Right renal pelvis (tissue), 4 donors: Measurements from ENCODE around the gene CCDC12. TPM values are rescaled to one million over a fixed set of nuclear protein-coding genes. Genes with fewer than 3 reads are reported as not detected.

Experiments used
- DNase-seq, 4 donors: peaks; one replicate each; pipeline ENCODE4 v3.0.0-alpha.2; 2013; ENCODE audit warnings: low read depth in 4 of 4, low spot score in 3 of 4, missing footprints in 1 of 4
- polyA plus RNA-seq, 4 donors: library from polyadenylated mRNA; unstranded; fragments of 120-200 nt; gene quantifications; one replicate each; pipeline ENCODE4 v1.2.1, GENCODE V29; 2013; ENCODE audit not compliant: insufficient read length in 4 of 4

The CCDC12 gene
- polyA plus RNA-seq, 4 donors = 45.9 to 60.6 (median 51.2) TPM

DNA sequence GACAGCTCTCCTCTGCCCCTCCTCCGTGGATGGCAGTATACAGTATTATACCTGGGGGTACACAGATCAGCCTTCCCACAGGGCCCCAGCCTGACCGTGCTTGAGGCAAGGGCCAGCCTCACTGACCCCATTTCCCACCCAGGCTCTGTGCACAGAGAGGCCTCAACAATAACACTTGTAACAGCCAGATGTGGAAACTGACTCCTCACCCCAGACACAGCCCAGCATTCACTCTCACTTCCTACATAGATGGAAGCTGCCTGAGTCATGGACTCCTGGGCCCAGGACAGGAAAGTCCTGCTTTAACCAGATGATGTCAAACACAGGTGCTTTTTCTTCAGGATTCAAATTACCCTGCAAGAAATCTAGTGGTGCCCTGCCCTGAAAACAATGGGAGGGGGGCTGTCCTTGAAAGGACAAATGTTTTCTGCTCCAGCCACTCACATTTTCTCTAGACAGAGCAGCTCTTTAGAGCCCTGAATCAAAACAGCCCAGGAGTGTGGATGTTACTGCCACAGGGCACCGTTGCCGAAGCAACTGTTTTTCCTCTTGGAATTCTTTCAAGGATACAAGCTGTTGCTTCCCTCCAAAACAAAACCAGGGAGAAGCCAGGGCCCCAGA is 16.4 kb downstream of the CCDC12 start:
- DNase-seq = no peak

DNA sequence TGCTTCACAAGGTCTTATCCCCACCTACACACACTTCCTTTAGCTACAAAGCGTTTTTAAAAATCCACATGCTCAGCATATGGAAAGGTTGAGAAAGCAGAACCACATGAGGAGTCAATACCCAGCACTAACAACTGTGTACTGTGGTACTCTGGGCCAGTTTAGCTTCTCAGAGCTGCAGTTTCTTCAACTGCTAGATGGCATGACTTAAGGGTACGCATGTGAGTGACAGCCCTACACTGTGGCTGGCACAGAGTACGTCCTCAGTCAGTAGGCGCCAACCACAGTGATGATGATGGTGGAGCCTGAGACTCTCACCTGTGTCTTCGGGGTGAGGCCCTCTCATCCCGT is 17.4 kb downstream of the CCDC12 start:
- no peak for DNase-seq

DNA sequence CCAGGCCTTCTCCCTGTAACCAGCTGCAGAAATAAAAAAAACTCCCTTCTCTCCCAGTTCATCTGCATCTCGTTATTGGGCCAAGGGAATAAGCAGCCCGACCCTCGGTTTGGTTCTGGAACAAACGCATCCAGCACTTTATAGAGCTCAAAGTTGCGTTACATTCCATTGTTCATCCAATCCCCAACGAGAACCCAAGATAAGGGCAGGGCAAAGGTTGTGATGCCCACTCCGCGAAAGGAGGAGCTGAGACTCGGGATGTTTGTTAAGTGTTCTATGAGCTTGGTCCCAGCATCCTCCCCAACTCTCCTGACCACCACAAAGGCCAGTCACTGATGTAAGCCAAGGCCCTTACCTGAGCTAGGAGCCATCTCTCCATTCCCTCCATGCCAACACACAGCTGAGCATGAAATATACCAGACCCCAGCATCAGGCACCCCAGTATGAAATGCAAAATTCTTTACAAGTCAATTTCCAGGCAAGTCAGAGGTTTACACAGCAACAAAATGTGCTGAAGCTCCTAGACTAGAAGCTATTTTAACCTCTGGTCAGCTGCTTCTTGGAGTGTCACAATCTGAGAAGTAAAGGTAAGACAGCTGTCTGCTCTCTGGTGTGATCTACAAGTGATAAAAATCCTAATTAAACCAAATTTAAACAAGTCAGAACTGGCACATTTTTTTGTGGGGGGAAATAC is 17.9 kb downstream of the CCDC12 start:
- no peak for DNase-seq

DNA sequence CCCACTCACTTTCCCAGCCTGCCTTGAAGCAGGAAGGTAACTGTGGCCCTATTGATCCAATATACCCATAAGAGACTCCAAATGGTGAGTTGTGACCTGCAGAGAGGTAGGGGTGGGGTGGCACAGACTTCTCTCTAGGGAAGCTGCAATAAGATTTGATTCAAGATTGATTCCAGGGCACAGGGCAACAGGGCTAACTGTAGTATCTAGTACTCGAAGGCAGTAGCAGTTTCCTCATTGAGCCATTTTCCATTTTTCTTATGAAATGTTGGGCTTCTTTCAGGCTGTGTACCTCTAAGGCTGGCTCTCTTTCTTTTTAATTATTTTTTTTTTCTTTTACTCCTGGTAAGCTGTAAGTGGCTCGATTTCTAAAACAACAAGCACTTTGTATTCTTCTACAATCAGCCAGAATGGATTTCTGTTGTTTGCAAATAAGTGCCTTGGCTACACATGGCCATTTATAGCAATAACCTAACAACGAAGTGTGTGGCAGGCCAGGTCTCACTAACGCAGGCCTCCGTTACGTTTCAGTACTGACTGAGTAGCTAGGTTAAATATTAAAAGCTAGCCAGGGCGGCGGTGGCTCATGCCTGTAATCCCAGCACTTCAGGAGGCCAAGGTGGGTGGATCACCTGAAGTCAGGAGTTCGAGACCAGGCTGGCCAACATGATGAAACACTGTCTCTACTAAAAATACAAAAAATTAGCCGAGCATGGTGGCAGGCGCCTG is 19.3 kb downstream of the CCDC12 start:
- DNase-seq = no peak

DNA sequence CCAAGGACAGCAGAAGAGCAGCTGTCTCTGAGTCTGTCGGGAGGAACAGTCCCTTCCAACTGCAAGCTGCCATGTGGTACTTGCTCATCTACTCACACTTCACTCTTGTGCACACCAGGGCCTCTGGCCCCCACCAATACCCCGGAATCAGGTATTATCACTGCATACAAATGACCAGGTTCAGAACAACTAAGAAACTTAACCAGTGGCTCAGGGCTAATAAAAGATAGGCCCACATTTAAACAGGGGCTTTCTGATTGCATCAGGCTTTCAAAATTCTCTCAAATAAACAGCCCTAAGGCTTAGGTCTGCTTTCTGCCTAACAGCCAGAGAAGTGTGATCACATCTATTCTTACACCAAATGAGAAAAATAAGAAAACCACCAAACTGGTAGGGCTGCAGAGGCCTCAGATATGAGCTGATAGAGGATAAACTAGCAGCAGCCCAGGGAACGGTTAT is 20.7 kb downstream of the CCDC12 start:
- no peak for DNase-seq

DNA sequence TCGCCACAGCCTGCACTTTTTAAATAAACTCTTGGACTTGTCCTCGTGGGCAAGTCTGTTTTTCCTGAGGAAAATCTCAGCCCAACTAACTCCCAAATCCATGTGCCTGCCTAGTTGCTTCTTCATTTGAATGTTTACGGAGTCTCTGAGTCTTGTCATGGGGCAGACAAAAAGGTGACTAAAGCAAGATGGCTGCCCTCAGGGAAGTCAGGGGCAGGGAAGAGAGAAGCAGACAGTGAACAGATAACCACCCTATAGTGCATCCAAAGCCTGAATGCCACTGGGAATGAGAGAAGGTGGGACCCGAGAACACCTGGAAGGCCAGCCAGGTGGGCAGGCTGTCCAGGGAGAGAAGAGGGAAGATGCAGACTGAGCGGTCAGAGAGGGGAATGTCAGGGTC is 21.4 kb downstream of the CCDC12 start:
- DNase-seq = no peak

DNA sequence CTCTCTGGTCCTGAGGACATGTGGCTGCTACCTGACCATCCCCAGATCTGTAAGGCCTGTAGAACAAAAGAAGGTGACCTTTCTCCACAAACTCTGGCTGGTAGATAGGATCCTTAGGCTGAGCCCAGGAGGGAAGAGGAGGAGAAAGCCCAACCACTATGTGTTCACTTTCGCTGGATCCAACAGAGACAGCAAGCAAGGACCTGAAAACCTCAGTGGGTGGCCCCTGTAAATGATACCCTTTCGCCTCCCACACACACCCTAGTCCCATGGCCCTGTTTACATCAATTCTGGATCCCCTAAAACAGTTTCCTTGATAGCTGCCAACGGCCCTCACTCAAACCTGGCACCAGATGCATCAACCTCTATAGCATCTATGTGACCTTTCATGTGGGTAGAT is 22.4 kb downstream of the CCDC12 start:
- no peak for DNase-seq

DNA sequence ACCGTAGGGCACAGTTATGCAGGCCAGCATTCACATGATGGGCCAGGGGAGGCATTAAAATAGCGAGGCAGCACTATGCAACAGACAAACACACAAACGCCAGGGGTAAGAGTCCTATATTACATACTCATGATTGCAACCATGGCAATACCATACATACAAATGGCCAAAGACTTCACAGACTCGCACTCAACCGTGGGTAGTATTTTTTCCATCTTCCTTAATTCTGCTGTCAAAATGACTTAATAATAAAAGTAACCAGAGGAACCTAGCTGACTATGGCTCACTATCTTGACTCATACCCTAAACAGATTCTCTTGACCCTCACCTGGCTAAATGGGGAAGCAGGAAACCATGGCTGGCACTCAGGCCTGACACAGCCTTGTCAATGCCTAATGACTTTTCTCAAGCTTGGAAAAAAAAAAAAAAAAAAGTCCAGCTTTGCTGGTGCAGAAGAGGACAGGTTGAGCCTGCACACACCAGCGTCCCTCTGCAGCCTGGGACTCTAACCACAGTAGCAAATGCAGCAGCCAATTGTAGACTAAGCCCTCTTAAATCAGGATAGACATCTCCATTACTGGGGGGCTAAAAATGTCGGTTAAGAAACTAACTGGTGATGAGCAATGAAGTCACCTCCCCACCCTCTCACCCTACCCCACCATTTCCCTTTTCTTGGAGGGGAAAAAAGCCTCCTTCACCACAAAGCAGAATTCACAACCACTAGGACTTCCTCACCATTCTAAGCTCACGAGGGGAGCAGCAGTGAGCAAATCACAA is 23.1 kb downstream of the CCDC12 start:
- DNase-seq = no peak

DNA sequence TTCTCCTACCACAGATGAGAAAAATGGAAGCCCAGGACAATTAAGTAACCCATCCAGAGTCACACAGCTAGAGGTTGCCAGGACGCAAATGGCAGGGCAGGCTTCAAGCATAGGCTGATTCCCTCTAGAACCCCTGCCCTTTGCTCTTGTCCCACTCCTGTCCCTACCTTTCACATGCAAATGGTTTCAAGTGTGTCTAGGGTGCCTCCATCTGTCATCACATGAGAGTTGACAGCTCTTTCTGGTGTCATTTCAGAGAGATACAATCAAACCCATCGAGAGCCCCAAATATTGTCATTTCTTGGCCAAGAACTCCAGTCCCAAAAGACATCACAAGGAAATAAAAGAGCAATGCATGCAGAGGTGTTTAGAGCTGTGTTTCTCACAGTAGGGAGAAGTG is 23.7 kb downstream of the CCDC12 start:
- no peak for DNase-seq

DNA sequence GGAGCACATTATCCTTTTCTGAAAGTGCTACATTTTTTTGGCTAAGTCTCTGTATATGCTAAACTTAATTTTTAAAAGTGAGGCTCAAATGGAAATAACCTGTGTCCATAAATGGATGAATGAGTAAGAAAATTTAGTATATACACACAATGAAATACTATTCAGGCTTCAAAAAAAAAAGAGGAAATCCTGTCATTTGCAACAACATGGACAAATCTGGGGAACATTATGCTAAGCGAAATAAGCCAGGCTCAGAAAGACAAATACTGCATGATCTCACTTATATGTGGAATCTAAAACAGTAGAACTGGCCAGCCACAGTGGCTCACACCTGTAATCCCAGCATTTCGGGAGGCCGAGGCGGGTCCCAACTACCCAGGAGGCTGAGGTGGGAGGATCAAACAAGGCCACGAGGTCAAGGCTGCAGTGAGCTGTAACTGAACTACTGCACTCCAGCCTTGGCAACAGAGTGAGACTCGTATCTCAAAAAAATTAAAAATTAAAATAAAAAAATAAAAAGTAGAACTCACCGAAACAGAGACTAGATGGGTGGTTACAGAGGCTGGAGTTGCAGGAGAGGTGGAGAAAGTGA is 25.8 kb downstream of the CCDC12 start:
- no peak for DNase-seq

DNA sequence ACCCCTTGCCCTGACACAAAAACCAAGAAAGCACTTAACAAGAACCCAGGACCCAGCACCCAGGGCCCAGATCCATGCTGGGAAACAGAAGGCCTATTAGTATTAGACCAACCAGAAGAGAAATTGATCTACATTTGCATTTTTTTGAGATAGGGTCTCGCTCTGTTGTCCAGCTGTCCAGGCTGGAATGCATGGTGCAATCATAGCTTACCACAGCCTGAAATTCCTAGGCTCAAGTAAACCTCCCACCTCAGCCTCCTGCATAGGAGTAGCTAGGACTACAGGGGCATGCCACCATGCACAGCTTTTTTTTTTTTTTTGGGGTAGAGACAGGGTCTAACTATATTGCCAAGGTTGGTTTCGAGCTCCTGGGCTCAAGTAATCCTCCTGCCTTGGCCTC is 26.4 kb downstream of the CCDC12 start:
- no peak for DNase-seq

DNA sequence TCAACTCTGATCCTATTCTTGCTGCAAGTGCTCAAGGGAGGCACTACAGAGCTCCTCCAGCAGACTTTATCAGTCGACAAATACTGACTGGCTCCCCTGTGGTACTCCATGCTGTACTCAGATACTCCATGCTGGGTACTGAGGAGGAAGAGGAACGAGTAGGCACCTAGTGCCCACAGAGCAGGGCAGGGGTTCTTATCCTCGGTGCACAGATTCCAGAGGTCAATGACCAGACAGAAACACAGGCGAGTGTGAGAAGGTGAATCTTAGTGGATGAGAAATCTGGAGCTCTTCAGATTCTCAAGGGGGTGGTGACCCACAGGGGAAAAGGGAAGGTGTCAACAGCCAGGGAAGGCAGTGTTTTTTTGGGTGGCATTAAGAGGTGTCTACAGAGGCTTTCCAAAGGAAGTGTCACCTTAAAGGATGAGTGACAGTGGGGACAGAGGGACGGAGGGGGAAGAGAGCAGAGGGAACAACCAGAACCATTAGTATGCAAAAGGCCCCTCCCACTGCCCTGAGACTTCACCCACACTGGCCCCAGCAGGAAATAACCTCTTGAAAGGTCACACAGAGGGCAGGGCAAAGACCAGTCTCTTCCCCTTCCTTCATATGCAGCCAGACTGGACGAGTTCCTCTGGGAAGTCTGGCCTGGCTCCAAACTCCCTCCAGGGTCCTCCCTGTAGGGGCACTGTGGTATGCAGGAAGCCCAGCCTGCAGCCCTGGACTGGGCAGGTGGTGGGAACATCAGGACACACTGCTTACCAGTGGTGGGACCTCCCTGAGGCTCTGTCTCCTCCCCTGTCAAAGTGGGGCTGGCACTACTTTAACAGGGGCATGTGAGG is 27.5 kb downstream of the CCDC12 start:
- no peak for DNase-seq

DNA sequence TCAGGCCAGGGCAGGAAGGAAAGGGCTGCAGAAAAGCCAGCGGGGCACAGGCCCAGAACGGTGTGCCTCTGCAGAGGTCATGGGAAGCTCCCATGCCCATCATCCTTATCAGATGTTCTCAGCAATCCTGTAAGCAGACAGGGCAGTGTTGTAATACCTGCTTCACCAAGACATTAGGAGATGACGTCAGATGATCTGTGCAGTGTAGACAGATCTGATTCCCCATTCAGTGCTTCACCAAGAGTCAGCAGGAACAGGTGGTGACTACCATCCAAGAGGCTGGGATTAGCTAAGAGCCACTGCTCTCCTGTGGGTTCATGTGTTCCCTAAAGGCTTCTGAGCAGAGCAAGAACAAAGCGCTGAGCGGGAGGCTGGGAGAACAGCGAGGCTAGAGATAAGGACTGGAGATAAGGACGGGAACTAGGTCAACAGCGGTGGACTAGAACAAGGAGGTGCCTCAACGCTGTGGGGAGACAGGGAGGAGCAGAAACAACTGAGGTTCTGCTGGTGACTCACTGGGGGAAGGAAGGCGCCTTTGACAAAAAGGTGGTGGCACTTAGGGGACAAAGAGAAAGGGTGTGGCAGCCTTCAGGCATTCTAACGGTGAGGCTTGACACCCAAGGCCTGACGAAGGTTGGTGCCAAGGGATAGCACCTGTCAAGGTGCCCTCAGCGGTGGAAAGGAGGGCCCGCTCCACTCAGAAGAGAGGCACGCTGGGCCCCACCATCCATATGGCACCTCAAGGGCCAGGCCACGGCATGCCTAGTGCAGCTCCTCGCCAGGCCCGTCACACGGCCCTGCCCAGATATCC is 28.4 kb downstream of the CCDC12 start:
- DNase-seq = no peak

DNA sequence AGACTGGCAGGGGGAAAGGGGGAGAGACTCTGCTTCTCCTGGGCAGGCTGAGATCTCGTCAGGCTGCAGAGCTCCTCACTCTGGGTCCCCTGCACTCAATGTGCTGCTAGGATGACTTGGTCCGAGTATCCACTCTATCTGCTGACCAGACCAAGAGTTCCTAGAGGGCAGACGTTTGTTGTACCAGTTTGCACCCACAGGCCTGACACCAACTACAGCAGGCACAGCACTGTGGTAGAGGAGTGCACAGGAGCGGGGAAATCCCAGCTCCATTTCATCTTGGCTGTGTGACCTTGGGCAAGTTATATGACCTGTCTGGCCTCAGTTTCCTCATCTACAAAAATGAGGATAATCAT is 29.0 kb downstream of the CCDC12 start:
- no peak for DNase-seq

DNA sequence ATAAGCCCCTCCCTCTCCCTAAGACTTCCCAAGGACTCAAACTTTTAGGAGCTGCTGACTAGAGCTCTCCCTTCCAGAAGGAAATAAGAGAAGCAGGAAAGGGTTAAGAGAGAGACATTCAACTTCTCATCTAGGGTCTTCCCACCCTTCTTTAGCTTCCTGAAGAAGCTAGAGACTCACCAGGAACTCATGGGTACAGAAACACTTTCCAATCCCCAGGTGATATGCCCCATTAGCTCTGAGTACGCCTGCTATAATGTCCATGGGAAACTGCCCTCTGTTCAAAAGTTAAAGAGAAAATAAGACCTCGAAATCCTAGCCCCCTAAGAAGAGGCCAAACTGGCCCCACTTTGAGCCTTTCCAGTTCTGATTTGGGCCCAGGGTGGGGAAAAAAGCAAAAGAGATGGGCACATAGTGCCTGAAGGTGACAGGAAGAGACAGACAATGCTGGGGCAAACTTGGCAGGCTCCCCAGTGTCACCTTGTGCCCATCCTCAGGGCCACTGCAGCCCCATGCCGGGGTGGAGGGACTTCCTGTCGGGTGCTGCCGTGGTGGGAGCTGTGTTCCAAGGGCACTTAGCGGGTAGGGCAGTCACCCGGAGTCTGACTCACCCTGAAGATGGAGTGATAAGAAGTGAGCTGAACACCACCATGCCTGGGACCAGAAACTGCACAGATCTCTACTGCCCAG is 29.5 kb downstream of the CCDC12 start:
- no peak for DNase-seq

DNA sequence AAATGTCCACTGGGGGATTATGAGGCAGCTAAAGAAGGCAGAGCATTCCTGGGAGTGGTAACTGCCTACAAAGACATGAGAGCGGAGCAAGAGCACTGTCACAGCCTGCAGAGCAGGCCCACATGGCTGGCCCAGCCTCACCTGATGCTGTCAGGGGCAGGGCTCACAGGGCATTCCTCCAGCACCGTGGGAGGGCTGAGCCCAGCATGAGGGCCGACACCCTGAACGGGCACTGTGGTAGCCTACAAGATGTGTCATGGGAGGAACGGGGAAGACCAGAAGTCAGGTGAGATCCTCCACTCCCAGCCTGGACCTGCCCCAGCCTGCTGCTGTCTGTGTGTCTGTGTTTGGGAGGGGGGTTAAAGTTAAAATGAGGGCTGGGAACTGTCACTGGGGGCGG is 30.1 kb downstream of the CCDC12 start:
- DNase-seq = no peak

DNA sequence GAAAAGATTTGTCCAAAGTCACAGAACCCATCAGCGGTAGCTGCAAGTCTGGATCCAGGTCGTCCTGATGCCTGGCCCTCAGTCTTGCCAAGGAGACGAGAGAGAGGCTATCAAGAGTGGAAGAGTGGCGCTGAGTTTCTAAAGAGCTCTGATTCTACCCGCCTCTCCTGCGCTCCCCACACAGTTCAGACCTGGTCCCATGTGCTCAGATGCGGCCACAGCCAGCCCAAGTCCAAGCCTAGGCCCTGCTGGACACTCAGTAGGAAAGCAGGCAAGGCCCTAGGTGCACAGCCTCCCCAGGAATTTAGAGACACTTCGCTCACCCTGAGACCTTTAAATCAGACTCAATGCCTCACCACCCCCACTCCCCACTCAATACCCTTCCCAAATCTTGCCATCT is 32.4 kb downstream of the CCDC12 start:
- DNase-seq = no peak
